CD14-positive monocyte (primary cell): Measurements from ENCODE around the gene CRY2. TPM values are rescaled to one million over a fixed set of nuclear protein-coding genes. Genes with fewer than 3 reads are reported as not detected.

Experiments used
- DNase-seq, 3 donors: peaks; one replicate each; pipeline ENCODE4 v3.0.0-alpha.2; 2011 to 2022
- H2AFZ ChIP-seq: 2 replicates; pipeline ENCODE4 v1.6.0; 2012; ENCODE audit warnings: mild to moderate bottlenecking, low read depth, low read length, inconsistent platforms; ENCODE audit not compliant: insufficient read depth, poor library complexity, severe bottlenecking
- H3K27ac ChIP-seq, 2 donors: 1 replicate in 1 of 2; 2 replicates in 1 of 2; pipeline ENCODE4 v1.5.1; 2012 to 2013; ENCODE audit warnings: low read length in 2 of 2, control low read depth in 1 of 2, inconsistent platforms in 1 of 2, low read depth in 1 of 2, mild to moderate bottlenecking in 1 of 2
- H3K27me3 ChIP-seq, 2 donors: one replicate each; pipeline versions ENCODE4 v1.6.0 to v1.6.1; 2011 to 2013; ENCODE audit warnings: low read length in 2 of 2; ENCODE audit not compliant: control insufficient read depth in 2 of 2, insufficient read depth in 2 of 2
- H3K36me3 ChIP-seq, 2 donors: replicated peaks in 1 of 2; 1 replicate in 1 of 2; 2 replicates in 1 of 2; pipeline versions ENCODE4 v1.5.1 to v1.6.1; 2012 to 2013; ENCODE audit warnings: low read length in 2 of 2, control low read depth in 1 of 2, inconsistent platforms in 1 of 2, mild to moderate bottlenecking in 1 of 2; ENCODE audit not compliant: insufficient read depth in 2 of 2, control insufficient read depth in 1 of 2
- H3K4me1 ChIP-seq, 2 donors: 1 replicate in 1 of 2; 2 replicates in 1 of 2; pipeline versions ENCODE4 v1.5.1 to v1.6.1; 2012 to 2013; ENCODE audit warnings: low read length in 2 of 2, control low read depth in 1 of 2, inconsistent platforms in 1 of 2, mild to moderate bottlenecking in 1 of 2, moderate library complexity in 1 of 2; ENCODE audit not compliant: insufficient read depth in 2 of 2, control insufficient read depth in 1 of 2
- H3K4me2 ChIP-seq: replicated peaks from 2 replicates; pipeline ENCODE3; 2012; ENCODE audit warnings: low read length, moderate library complexity, mild to moderate bottlenecking; ENCODE audit not compliant: poor library complexity, severe bottlenecking; ENCODE audit errors: extremely low read depth
- H3K4me3 ChIP-seq, 3 experiments: fragments of 200-600 bp in 1 of 3; sonication (generic) in 1 of 3; replicated peaks in 1 of 3; 1 replicate in 2 of 3; 2 replicates in 1 of 3; pipeline ENCODE4 v1.5.1; 2011 to 2013; ENCODE audit warnings: low read length in 3 of 3, mild to moderate bottlenecking in 3 of 3, control low read depth in 2 of 3, low read depth in 2 of 3, inconsistent platforms in 1 of 3, moderate library complexity in 1 of 3
- H3K79me2 ChIP-seq: 2 replicates; pipeline ENCODE4 v1.6.0; 2012; ENCODE audit warnings: mild to moderate bottlenecking, control low read depth, inconsistent platforms, low read length, moderate library complexity; ENCODE audit not compliant: insufficient read depth
- H3K9ac ChIP-seq: 2 replicates; pipeline ENCODE4 v1.6.0; 2017; ENCODE audit warnings: low read length, mild to moderate bottlenecking; ENCODE audit not compliant: insufficient read depth, poor library complexity, severe bottlenecking
- H3K9me3 ChIP-seq, 2 donors: replicated peaks in 1 of 2; 1 replicate in 1 of 2; 2 replicates in 1 of 2; pipeline versions ENCODE4 v1.5.1 to v1.6.1; 2012 to 2013; ENCODE audit warnings: low read length in 2 of 2, control low read depth in 1 of 2; ENCODE audit not compliant: control insufficient read depth in 1 of 2, insufficient read depth in 1 of 2
- H4K20me1 ChIP-seq: 2 replicates; pipeline ENCODE4 v1.6.0; 2012; ENCODE audit warnings: mild to moderate bottlenecking, low read length, control low read depth, moderate library complexity; ENCODE audit not compliant: insufficient read depth
- H3K27ac Mint-ChIP-seq, 7 donors: one replicate each; pipeline ENCODE4 v1.8.0; 2020; ENCODE audit warnings: mild to moderate bottlenecking in 7 of 7, mixed read lengths in 7 of 7, moderate library complexity in 6 of 7, inconsistent platforms in 2 of 7
- H3K27me3 Mint-ChIP-seq, 3 donors: one replicate each; pipeline ENCODE4 v1.8.0; 2021 to 2022; ENCODE audit warnings: low read depth in 3 of 3, mild to moderate bottlenecking in 3 of 3, mixed read lengths in 3 of 3, moderate library complexity in 3 of 3, inconsistent platforms in 1 of 3
- H3K36me3 Mint-ChIP-seq, 2 donors: one replicate each; pipeline ENCODE4 v1.8.0; 2020; ENCODE audit warnings: mixed read lengths in 2 of 2, inconsistent platforms in 1 of 2, mild to moderate bottlenecking in 1 of 2
- H3K4me1 Mint-ChIP-seq: one replicate; pipeline ENCODE4 v1.8.0; 2020; ENCODE audit warnings: mild to moderate bottlenecking, mixed read lengths
- H3K4me3 Mint-ChIP-seq, 2 donors: one replicate each; pipeline ENCODE4 v1.8.0; 2020; ENCODE audit warnings: mild to moderate bottlenecking in 2 of 2, mixed read lengths in 2 of 2, moderate library complexity in 1 of 2
- H3K9me3 Mint-ChIP-seq, 7 donors: one replicate each; pipeline ENCODE4 v1.8.0; 2020 to 2022; ENCODE audit warnings: mixed read lengths in 7 of 7, mild to moderate bottlenecking in 6 of 7, moderate library complexity in 6 of 7, inconsistent platforms in 2 of 7
- WGBS: methylation state at CpG from one replicate; pipeline ENCODE4 v1.1.5; 2013; ENCODE audit warnings: missing lambda C conversion rate; ENCODE audit not compliant: insufficient coverage; 5-methylcytosine and 5-hydroxymethylcytosine counted together
- intact Hi-C, 2 donors: fragments of 100-400 bp; cut with micrococcal nuclease; formaldehyde crosslinking; loops; one replicate each; pipeline versions ENCODE4 v1.15.0 to v1.15.1; 2023
- polyA plus RNA-seq, 3 donors: library from polyadenylated mRNA; depleted of rRNA in 1 of 3; unstranded in 2 of 3; stranded (reverse) in 1 of 3; fragments of 300-500 nt in 2 of 3; fragments of >200 nt in 1 of 3; fragmentation: Illumina TruSeq in 2 of 3; gene quantifications; 1 replicate in 2 of 3; 2 replicates in 1 of 3; pipeline ENCODE4 v1.2.3, GENCODE V29; 2012 to 2021
- TF ChIP-seq, protein P1 (sequence below): fragments of 200-600 bp; IDR thresholded peaks from one replicate; pipeline ENCODE4 v1.8.0; 2022; ENCODE audit warnings: antibody characterized with exemption, mild to moderate bottlenecking

CRY2 gene
- polyA plus RNA-seq, 3 donors: 5.1 to 12.5 (median 7.2) TPM

- no peaks in the 10 kb centered on the region for H3K36me3 ChIP-seq
- Mint-ChIP-seq H3K4me1 (peaks cover 3% of the 10 kb centered on the region), H3K36me3 (peaks cover 0 to 3% of the 10 kb centered on the region in 2 donors), H3K27ac (no peak overlapping the region), H3K27me3 (peaks cover 3 to 9% (median 8%) of the 10 kb centered on the region in 3 donors), H3K4me3 (no peak overlapping the region), H3K9me3 (peaks cover 0 to 3% (median 0%) of the 10 kb centered on the region in 7 donors)
- TF ChIP-seq, protein P1, sequence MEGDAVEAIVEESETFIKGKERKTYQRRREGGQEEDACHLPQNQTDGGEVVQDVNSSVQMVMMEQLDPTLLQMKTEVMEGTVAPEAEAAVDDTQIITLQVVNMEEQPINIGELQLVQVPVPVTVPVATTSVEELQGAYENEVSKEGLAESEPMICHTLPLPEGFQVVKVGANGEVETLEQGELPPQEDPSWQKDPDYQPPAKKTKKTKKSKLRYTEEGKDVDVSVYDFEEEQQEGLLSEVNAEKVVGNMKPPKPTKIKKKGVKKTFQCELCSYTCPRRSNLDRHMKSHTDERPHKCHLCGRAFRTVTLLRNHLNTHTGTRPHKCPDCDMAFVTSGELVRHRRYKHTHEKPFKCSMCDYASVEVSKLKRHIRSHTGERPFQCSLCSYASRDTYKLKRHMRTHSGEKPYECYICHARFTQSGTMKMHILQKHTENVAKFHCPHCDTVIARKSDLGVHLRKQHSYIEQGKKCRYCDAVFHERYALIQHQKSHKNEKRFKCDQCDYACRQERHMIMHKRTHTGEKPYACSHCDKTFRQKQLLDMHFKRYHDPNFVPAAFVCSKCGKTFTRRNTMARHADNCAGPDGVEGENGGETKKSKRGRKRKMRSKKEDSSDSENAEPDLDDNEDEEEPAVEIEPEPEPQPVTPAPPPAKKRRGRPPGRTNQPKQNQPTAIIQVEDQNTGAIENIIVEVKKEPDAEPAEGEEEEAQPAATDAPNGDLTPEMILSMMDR: no peak
- no peaks in the 10 kb centered on the region for H3K27me3 ChIP-seq
- H3K27ac ChIP-seq: no peak overlapping the region
- intact Hi-C loops: no loop called here
- peaks cover 10% of the 10 kb centered on the region in 2 donors for H3K4me1 ChIP-seq
- 100% methylated on average over 1 of the region's 3 CpGs for WGBS
- H3K4me2 ChIP-seq: no peak overlapping the region
- no peaks in the 10 kb centered on the region for H3K79me2 ChIP-seq
- no peaks in the 10 kb centered on the region for H4K20me1 ChIP-seq
- H2AFZ ChIP-seq: no peak overlapping the region
- H3K4me3 ChIP-seq: no peak overlapping the region
- H3K9me3 ChIP-seq: no peaks in the 10 kb centered on the region
- no peak overlapping the region for H3K9ac ChIP-seq
- DNase-seq: no peak
Measured at GRCh38 chr11:45799562-45799961, 47.7 kb upstream of the CRY2 start.

DNA sequence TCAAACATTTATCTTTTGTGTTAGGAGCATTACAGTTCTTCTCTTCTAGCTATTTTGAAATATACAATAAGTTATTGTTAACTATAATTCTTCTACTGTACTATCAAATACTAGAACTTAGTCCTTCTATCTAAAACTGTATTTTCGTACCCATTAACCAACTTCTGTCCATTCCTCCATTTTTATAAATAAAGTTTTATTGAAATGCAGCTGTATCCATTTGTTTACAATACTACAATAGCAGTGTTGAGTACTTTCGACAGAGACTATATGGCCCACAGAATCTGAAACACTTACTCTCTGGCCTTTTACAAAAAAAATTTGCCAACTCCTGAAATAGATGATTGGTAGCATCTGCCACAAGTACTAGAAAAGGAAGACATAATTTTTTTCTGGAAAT lies 47.0 kb upstream of the CRY2 start:
- Mint-ChIP-seq H3K27me3 (peaks cover 3 to 8% (median 4%) of the 10 kb centered on the region in 3 donors), H3K27ac (no peak overlapping the region), H3K4me1 (peaks cover 3% of the 10 kb centered on the region), H3K4me3 (no peak overlapping the region), H3K36me3 (peaks cover 0 to 3% of the 10 kb centered on the region in 2 donors), H3K9me3 (peaks cover 0 to 3% (median 0%) of the 10 kb centered on the region in 7 donors)
- H3K9me3 ChIP-seq: no peaks in the 10 kb centered on the region
- peaks cover 2% of the 10 kb centered on the region for H3K79me2 ChIP-seq
- H3K36me3 ChIP-seq: no peaks in the 10 kb centered on the region
- no CpG with 5 or more reads among the region's 2 CpGs for WGBS
- no peaks in the 10 kb centered on the region for H3K27me3 ChIP-seq
- no peak overlapping the region for H3K27ac ChIP-seq
- TF ChIP-seq, protein P1: no peak
- H4K20me1 ChIP-seq: peaks cover under 1% of the 10 kb centered on the region
- no peak overlapping the region for H3K4me3 ChIP-seq
- no peak for DNase-seq
- H3K4me1 ChIP-seq: peaks cover 10 to 12% of the 10 kb centered on the region in 2 donors
- H3K9ac ChIP-seq: no peak overlapping the region
- H2AFZ ChIP-seq: no peak overlapping the region
- intact Hi-C loops: no loop called here
- no peak overlapping the region for H3K4me2 ChIP-seq
